Stomach smooth muscle (tissue), 2 donors: ENCODE data around the gene SPINDOC.

Experiments used
- H3K27ac ChIP-seq: one replicate; pipeline ENCODE4 v1.7.0; 2013; ENCODE audit warnings: mild to moderate bottlenecking, low read length, inconsistent platforms
- H3K27me3 ChIP-seq, 2 donors: one replicate each; pipeline ENCODE4 v1.7.0; 2013; ENCODE audit warnings: low read length in 2 of 2; ENCODE audit not compliant: insufficient read depth in 2 of 2, control insufficient read depth in 1 of 2
- H3K36me3 ChIP-seq, 2 donors: one replicate each; pipeline ENCODE4 v1.7.0; 2013; ENCODE audit warnings: low read length in 2 of 2; ENCODE audit not compliant: control insufficient read depth in 2 of 2, insufficient read depth in 2 of 2
- H3K4me1 ChIP-seq: one replicate; pipeline ENCODE4 v1.7.0; 2013; ENCODE audit warnings: low read length; ENCODE audit not compliant: control insufficient read depth, insufficient read depth
- H3K4me3 ChIP-seq, 2 donors: one replicate each; pipeline ENCODE4 v1.7.0; 2013; ENCODE audit warnings: low read length in 2 of 2
- H3K9ac ChIP-seq, 2 donors: one replicate each; pipeline ENCODE4 v1.7.0; 2013; ENCODE audit warnings: low read length in 2 of 2, mild to moderate bottlenecking in 1 of 2
- H3K9me3 ChIP-seq, 2 donors: one replicate each; pipeline ENCODE4 v1.7.0; 2013; ENCODE audit warnings: low read length in 2 of 2; ENCODE audit not compliant: control insufficient read depth in 2 of 2
- donor health status: healthy.
- donor health status: Pancreatic carcinoma.

Gene SPINDOC

DNA sequence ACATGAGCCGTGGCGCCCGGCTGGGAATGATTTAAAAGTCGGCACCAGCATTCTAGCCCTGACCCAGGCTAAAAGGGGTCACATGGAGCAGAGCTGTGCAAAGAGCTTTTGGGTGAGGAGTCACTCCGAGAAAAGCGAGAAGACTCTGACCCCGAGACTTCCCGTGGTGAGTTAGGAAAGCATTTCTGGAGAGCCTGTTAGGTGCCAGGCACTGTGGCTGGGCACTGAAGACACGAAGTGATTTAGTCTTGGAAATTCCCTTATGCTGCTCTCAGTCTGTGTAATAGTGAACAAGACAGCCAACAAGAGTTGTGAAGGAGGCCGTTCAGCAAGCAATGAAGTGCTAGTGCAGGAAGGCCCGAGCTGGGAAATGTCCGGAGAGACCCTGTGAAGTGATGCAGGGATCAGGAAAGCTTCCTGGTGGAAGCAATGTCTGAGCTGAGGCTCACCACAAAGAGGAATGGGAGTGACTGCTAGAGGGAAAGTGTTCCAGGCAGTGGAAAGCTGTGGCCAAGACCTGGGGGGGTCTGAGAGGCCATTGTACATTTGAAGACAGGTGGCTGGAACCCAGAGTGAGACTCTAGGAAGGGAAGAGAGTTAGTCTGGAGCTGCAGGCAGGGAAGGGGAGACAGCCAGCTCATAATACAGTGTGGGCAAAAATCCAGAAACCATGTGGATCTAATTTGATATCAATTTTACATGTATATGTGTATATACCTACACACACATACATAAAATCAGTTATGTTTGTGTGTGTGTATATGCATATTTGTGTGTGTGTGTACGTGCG, 57.3 kb downstream of the SPINDOC start:
- peaks cover 0 to 6% of the 10 kb centered on the region in 2 donors for H3K36me3 ChIP-seq
- H3K27me3 ChIP-seq, result no peaks in the 10 kb centered on the region
- no peaks in the 10 kb centered on the region for H3K9me3 ChIP-seq
- peak overlapping the region in 1 of 2 donors; percentile 36 for H3K9ac ChIP-seq
- no peak overlapping the region for H3K4me3 ChIP-seq
- peaks cover 63% of the 10 kb centered on the region for H3K4me1 ChIP-seq
- H3K27ac ChIP-seq, result peak overlapping the region; percentile 53

DNA sequence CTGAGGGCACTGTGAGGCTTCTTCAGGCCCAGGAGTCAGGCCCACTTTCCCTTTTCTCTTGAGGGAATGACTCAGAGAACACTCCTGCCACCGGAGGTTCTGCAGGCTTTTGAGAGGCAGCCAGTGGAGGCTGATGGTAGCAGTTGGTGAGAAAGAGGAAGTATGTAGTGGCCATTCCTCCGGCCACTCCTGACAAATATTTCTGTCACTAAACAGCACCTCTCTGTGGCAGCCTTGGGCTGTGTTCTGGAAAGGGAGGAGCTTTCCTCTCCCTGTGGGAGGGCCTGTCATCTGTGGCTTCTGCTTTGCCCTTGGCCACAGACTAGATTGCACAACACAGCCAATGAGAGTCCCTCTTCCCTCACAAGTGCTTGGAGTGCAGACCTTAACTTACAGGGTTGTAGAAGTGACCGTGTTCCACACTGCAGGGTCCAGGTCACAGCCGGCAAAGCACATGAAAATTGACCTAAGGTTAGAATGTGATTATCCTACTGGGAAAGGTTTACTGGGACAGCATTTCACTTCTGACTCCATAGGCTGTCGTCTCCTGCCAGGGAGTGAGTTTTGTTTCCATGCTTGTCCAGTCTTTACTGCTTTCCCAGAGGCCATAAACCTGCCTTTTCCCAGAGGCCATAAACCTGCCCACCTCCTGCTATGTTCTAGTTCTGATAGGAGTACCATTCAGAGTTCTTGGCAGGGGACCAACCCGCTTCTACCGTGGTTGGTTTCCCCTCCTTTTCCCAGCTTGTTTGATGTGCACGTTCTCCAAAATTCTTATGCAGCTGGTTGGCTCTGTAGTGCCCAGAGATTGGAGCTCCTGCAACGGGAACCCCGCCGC, 58.9 kb downstream of the SPINDOC start:
- Histone ChIP-seq H3K27me3 (no peaks in the 10 kb centered on the region), H3K9ac (no peak overlapping the region), H3K4me1 (peaks cover 63% of the 10 kb centered on the region), H3K36me3 (peaks cover 0 to 9% of the 10 kb centered on the region in 2 donors), H3K9me3 (no peaks in the 10 kb centered on the region), H3K27ac (peak overlapping the region; percentile 60), H3K4me3 (peak overlapping the region in 1 of 2 donors; percentile 44)

DNA sequence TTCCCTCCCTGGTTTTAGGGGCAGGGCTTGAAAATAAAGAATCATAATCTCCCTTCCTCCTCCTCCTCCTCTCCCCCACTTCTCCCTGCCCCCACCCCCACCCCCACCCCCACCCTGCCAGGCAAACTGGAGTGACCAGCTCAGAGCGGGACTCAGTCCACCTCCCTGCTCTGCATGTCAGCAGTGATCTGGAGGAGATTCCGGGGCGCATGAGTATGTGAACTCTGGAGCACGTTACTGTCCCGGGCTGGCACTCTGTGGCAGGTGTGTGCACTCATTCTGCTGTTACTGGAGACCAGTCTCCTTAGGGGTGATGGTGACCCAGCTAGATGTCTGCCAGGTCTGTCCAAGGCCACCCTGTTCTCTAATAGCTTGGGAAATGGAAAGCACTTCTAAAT, 59.5 kb downstream of the SPINDOC start:
- no peak overlapping the region for H3K4me3 ChIP-seq
- no peak overlapping the region for H3K9ac ChIP-seq
- peaks cover 0 to 9% of the 10 kb centered on the region in 2 donors for H3K36me3 ChIP-seq
- H3K27ac ChIP-seq, result peak overlapping the region; percentile 1
- no peaks in the 10 kb centered on the region for H3K27me3 ChIP-seq
- peaks cover 63% of the 10 kb centered on the region for H3K4me1 ChIP-seq
- no peaks in the 10 kb centered on the region for H3K9me3 ChIP-seq

DNA sequence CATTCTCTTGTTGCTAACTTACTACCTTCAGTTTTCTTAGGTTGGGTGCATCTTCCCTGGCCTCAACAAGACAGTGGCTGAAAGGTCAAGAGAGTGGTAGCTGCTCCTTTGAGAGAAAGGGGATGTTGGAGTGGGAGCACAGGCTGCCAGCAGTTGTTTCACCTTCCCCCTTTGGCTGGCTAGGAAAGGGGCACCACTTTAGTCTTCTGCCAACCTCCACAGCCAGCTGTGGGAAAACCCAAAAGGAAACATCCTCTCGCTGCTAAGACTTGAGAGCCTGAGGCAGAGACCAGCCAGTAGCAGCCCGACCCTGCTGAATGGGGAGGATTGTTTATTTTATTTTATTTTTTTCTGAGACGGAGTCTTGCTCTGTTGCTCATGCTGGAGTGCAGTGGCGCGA, 60.1 kb downstream of the SPINDOC start:
- H3K4me1 ChIP-seq, result peaks cover 62% of the 10 kb centered on the region
- no peak overlapping the region for H3K9ac ChIP-seq
- H3K27me3 ChIP-seq, result no peaks in the 10 kb centered on the region

DNA sequence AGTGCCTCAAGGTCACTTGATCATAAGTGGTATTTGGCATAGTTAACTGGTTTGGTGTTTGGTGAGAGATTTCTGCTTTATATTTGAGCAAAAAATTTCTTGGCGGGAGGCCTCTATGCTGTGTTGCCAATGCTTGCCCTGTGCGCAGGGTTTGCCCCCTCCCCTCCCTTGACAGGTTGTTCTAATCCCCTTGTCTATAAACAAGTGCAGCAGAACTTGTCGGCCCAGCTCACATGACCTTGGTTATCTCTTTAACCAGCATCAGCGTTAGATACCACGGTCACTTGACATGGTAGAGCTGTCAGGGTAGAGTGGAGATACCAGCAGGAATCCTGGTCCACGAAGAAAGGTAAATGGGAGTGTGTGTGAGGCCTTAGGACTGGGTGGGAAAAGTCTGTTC, 61.3 kb downstream of the SPINDOC start:
- Histone ChIP-seq H3K27me3 (no peaks in the 10 kb centered on the region), H3K9me3 (no peaks in the 10 kb centered on the region), H3K4me3 (no peak overlapping the region), H3K36me3 (peaks cover 0 to 6% of the 10 kb centered on the region in 2 donors), H3K4me1 (peaks cover 51% of the 10 kb centered on the region), H3K9ac (no peak overlapping the region), H3K27ac (peak overlapping the region; percentile 18)

More for the DNA sequence above, 60.1 kb downstream of the SPINDOC start:
- Histone ChIP-seq H3K27ac (peak overlapping the region; percentile 1), H3K9me3 (no peaks in the 10 kb centered on the region), H3K4me3 (no peak overlapping the region), H3K36me3 (peaks cover 0 to 9% of the 10 kb centered on the region in 2 donors)

DNA sequence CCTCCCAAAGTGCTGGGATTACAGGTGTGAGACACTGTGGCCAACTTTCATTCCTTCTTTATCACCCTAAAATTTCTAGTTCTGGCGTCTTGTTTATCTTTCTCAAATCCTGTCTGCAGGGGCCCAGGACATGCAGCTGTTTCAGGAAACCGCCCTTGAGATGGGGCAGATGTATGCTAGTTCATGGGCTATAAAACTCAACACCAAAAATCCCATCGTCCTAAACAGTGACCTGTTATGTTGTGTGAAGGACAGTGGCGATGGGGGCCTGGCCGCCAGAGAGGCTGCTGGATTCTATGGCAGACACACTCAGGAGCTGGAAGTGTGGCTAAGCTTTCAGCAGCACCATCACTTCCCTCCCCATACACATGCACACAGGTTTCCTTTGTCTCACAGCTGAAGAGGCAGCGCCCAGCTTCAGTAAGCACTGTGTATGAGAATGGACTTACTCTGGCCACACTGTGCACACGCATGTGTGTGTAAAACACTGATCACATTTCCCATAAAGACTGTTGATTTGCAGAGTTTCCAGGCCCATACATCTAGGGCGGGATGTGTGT, 62.3 kb downstream of the SPINDOC start:
- Histone ChIP-seq H3K4me3 (no peak overlapping the region), H3K4me1 (peaks cover 44% of the 10 kb centered on the region), H3K27ac (no peak overlapping the region), H3K9me3 (no peaks in the 10 kb centered on the region), H3K27me3 (no peaks in the 10 kb centered on the region), H3K9ac (no peak overlapping the region), H3K36me3 (peaks cover 0 to 6% of the 10 kb centered on the region in 2 donors)

DNA sequence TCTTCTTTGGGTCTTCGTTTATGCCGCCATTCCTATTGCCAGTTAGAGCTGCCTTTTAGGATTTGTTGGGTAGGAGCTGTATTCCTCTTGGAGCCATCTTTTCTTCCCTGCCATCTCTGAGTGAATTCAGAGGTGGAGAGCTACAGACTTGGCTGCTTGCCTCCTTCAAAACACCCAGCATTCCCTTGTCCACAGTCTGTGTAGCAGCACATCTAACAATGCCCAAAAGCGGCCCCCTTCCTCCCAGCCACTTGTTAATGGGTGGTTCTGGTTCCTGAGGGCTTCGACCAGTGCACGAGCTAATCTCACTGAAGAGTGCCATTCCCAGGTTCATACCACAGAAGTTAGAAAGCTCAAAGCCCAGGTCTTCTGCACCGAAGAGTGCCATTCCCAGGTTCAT, 63.4 kb downstream of the SPINDOC start:
- Histone ChIP-seq H3K9ac (no peak overlapping the region), H3K9me3 (no peaks in the 10 kb centered on the region), H3K4me1 (peaks cover 33% of the 10 kb centered on the region), H3K27me3 (no peaks in the 10 kb centered on the region), H3K4me3 (no peak overlapping the region), H3K27ac (no peak overlapping the region), H3K36me3 (peaks cover 0 to 6% of the 10 kb centered on the region in 2 donors)
